ENCODE results near the gene IL17REL.

IL17REL gene

GRCh38 chr22:50012211-50013181 lies at the start of gene IL17REL:
Gene IL17REL (minus strand): TSS chr22:50012765. CDS start chr22:50012646, 119 bp downstream.
- DNase-seq, result no peak

GRCh38 chr22:50061824-50062355 lies 49.3 kb upstream of the IL17REL start:
- no peak for DNase-seq

GRCh38 chr22:50061141-50061823 lies 48.7 kb upstream of the IL17REL start:
- no peak for DNase-seq

DNA sequence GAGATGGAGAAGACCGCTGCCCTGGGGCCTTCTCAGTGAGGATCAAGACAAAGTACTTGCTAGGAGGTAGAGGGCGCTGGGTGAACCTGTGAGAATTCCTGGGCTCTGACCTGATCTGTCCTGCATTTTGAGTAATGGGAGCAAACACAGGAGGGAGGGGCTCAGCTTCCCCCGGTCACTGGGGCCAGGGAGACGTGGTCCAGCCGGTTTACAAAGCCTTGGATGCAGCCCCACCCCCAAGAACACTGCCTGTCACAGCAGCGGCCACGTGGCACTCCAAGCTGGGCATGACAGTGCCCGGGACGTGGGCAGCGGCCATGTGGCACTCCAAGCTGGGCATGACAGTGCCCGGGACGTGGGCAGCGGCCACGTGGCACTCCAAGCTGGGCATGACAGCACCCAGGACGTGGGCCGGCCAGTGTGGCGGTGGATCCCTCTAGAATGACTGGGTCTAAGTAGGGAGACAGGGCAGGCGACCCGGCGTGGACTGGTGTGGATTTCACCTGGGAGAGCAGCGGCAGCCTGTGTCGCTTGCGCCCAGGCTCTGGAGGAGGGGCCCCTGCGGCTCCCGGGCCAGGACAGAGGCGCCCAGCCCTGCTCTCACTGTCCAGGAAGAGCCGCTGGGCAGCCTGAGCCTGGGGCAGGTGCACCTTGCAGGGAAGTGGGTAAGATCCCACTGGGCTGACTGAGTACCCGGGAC lies 48.0 kb upstream of the IL17REL start:
- no peak for DNase-seq

GRCh38 chr22:50059881-50060262 lies 47.3 kb upstream of the IL17REL start:
- DNase-seq, result no peak

- no peak for DNase-seq
These were observed 46.6 kb upstream of the IL17REL start for GRCh38 chr22:50058906-50059880.

DNA sequence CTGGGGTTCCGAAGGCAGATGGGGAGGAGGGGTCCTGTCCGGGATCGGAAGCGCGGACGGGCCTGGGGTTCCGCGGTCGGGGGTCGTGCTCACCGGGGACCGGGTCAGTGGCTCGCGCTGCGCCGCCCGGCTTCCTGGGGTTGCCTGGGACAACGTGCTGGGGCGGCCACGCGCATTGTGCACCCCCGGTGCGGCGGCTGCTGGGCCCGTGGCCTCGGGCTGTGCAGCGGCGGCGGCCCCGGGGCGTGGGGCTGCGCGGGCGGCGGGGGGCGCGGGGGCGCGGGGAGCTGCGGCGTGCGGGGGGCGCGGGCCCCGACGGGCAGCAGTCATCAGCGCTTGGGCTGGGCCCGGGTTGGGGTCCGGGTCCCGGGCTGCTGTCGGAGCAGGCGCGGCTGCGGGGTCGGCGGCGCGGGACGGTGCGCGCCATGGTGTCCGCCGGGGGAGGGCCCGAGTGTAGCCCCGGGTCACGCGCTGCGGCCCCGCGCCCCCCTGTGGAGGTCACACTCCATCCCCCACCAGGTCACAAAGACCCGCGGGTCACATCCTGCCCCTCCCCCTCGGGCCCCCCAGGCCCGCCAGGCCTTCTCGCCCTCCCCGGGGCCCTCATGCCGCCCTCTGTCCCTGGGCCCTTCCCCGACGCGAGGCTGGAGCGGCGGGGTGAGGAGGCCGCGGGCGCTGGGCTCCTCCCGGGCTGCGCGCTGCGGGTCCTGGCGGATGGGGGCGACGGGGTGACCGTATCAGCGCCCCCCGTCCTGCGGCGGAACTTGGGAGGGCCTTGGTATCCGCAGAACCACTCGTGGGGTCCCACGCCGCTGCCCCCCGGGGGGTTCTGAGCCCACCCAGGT lies 45.7 kb upstream of the IL17REL start, which contains the start of gene TTLL8:
Gene TTLL8 (minus strand): TSS at position 238 of the 845 bp plus-strand sequence.
- no peak for DNase-seq

DNA sequence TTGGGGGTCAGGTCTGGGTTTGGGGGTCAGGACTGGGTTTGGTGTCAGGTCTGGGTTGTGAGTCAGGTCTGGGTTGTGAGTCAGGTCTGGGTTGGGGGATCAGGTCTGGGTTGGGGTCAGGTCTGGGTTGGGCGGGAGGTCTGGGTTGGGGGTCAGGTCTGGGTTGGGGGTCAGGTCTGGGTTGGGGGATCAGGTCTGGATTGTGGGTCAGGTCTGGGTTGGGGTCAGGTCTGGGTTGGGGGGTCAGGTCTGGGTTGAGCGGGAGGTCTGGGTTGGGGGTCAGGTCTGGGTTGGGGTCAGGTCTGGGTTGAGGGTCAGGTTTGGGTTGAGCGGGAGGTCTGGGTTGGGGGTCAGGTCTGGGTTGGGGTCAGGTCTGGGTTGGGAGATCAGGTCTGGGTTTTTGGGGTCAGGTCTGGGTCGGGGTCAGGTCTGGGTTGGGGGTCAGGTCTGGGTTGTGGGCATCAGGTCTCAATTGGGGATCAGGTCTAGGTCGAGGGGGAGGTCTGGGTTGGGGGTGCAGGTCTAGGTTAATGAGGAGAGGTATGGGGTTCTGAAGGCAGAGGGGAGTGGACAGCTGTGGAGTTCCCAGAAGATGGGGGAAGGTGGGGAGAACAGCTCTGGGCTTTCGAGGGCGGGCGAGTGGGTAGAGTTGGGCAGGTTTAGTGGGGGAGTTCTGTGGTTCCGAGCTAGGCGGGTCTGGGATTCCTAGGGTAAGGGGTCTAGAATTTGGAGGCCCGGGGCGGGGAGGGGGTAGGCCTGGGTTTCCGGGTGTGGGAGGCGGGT lies 44.9 kb upstream of the IL17REL start:
- DNase-seq, result no peak

DNA sequence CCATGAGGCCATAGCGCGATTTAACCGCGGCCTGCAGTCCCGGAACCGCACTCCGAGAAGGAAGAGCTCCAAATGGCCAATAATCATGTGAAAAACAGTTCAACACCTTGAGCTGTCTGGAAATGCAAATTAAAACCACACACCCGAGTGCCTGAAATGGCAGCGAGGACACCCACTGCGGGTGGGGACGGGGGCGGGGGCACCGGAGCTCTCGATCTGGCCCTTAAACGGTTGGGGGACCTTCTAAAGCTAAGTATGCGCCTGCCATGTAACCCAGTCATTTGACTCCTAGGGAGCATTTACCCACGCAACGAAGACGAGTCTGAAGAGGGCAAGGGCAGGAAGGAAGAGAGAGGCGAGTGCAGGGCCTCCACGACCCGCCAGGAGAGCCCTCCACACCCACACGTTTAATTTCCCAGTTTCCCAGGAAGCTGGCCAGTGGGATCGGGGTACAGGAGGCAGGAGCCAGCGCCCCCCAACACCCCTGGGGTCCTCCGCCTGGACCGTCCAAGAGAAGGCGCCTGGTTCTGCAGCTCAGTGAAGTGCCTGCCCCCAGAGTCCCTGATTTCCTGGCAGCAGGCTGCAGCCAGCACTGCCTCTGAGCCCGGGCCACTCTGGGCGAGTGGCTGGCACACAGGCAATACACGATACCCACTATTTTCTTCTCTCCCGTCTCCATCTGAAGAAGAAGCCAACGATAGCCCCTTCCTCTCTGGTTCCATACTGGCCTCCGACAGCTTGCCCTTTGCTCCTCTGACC lies 43.8 kb upstream of the IL17REL start:
- DNase-seq, result no peak

- no peak for DNase-seq
These were observed 41.3 kb upstream of the IL17REL start for GRCh38 chr22:50053861-50054260.

DNA sequence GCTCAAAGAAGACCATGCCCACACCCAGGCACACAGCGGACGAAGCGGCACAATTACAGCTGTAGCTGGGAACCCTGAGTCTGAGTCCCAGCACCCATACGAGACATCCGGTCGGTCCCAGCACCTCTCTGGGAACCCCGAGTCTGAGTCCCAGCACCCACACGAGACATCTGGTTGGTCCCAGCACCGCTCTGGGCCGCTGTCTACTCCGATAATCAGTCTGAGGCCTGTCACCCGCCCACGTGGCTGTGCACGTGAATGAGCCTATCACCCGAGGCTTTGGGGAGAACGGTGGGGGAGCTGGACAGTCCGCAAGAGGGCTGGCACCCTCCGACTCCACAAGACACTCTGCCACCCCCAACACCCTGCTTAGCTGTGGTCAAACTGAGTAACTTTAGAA lies 39.4 kb upstream of the IL17REL start:
- no peak for DNase-seq

DNA sequence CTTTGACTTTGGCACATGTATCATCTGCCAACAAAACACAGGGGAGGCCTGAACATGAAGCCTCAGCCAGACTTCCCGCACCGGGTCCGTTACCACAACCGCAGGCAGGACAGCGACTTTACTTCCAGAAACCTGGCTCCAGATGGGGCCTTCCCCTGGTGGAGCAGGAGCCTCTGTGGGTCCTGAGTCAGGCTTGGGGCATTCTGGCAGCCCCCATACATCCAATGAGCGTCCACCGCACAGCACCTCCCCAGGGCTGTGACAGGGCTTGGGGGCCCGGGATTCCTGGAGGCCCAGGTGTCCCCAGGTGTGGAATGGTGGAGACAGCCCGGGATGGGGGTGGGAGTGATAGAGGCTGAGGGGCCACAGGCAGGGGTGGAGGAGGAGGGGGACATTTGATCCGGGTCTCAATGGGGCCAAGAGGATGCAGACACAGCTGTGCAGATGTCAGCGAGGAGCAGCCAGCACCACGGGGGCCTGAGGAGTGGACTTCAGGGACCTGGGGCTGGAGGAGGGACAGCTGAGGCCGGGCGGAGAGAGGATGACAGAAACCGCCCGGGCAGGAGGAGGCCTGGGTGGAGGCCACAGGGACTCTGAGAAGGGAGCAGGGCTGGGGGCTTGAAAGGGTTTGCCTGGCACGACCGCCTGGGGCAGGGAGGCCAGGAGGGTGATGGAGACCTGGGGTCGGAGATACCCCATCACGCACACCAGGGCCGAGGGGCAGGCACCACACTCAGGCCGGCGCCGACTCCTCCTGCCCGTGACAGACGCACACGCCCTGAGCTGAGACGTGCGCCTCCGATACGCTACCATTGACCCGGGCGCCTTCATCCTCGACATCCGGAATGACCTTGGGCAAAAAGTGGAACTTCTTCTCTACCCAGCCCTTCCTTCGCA lies 37.0 kb upstream of the IL17REL start:
- no peak for DNase-seq

- no peak for DNase-seq
These were observed 36.3 kb upstream of the IL17REL start for GRCh38 chr22:50048836-50049235.

- DNase-seq, result no peak
These were observed 35.6 kb upstream of the IL17REL start for GRCh38 chr22:50048061-50048765.

DNA sequence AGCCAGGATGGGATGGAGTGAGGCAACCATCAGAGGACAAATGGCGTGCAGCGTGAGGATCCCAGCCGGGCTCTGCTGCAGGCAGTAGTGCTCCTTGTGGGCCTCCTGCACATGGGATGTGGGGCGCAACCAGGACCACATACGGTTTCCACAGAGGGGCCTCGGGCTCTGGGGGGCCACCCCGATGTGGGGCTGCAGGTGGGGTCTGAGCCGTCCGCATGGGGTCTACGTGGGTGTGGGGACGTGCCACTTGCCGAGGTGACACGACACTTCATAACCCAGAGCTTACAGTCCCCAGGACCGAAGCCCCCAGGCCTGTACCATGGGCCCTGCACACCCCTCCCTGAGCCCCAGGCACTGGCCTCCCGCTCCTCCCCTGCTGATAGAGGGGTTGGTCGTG lies 34.8 kb upstream of the IL17REL start:
- DNase-seq, result no peak

DNA sequence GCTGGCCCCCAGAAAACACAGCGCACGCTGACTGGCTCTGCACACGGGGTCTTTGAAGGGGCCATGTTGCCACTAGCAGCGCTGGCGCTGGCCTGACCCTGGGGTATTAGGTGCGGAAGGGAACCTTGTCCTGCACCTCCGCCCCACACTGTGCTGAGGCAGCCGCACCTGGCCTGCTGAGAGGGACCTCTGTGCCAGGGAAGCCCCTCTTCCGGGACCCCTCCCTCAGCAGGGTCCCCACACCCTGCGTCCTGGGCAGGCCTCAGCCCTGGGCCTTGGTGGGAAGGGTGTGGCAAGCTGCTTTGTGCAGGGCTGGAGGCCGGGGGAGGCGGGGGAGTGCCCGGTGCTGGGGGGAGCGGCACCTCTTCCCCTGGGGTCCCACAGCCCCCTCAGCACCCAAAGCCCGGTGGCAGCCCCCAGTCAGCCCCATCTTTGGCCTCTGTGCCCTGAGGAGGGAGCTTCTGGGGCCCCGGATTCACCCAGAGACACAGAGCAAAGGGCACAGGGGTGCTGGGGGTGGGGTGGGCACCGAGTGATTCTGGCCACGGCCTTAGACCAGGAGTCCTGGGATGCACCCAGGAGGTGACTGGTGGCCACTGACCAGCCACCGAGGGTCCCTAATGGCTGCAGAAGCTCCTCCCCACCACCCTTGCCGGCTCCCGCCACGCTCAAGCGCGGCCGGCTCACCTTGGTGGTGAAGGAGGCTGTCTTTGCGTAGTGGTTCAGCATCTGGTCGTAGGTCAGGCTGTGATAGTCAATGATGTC lies 34.1 kb upstream of the IL17REL start:
- no peak for DNase-seq

DNA sequence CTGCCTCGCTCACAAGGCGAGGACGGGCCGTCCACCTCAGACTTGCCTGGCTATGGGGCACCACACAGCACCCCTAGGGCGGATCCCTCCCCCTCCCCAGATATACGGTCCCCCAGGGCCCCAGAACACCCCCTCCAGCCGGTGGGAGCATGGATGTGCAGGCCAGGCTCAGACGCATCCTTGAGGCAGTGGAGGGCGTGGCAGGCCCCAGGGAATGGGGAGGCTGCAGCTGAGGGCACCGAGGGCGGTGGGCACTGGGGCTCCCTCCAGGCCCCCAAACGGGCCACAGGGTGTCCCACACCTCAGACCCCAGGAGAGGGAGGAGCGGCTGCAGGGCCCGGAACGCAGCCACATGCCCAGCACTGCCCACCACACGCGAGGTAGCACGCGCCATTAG lies 33.5 kb upstream of the IL17REL start:
- DNase-seq, result no peak
